SH-SY5Y (cell line): ENCODE measurements around the gene ITGB3.

Experiments
- GATA2 ChIP-seq: IDR thresholded peaks from 2 replicates; pipeline ENCODE4 v1.6.1; 2011; ENCODE audit warnings: mild to moderate bottlenecking, low read depth, low read length
- GATA3 ChIP-seq: IDR thresholded peaks from 2 replicates; pipeline ENCODE4 v1.6.1; 2011; ENCODE audit warnings: low read depth, mild to moderate bottlenecking, low read length, moderate library complexity

- no peak for TF ChIP-seq GATA2
- TF ChIP-seq GATA3, result no peak
Observed at GRCh38 chr17:47291242-47291873, 37.7 kb downstream of the ITGB3 start.
